OCI-LY7 (cell line): Measurements from ENCODE around the gene MKS1. TPM values are rescaled to one million over a fixed set of nuclear protein-coding genes. Genes with fewer than 3 reads are reported as not detected.

Source experiments
- BruUV-seq: library from RNA; stranded (reverse); fragments of 400-500 nt; replicated peaks from 2 replicates; lab custom pipeline; 2021; lab: Mats Ljungman, UMichigan
- CTCF ChIA-PET: fragments of 300-600 bp; sonication (Branson Sonifier 250); formaldehyde crosslinking; loops from one replicate; lab custom pipeline; 2022; ENCODE audit warnings: antibody characterized with exemption; ENCODE audit not compliant: unreplicated experiment; lab: Charles Lee
- POLR2A ChIA-PET: fragments of 300-600 bp; sonication (Branson Sonifier 250); formaldehyde crosslinking; loops from one replicate; lab custom pipeline; 2022; ENCODE audit warnings: antibody characterized with exemption; lab: Charles Lee
- DNase-seq: peaks from one replicate; pipeline ENCODE4 v3.0.0-alpha.2; 2015; ENCODE audit warnings: low spot score
- H2AFZ ChIP-seq: fragments of 200-600 bp; sonication (generic), shearing (Covaris generic); 2 replicates; pipeline ENCODE4 v1.6.1; 2014; ENCODE audit warnings: mild to moderate bottlenecking, antibody characterized with exemption, low read length, moderate library complexity
- H3K27ac ChIP-seq: fragments of 200-600 bp; sonication (generic); 2 replicates; pipeline ENCODE4 v1.5.1; 2014; ENCODE audit warnings: mixed run types, low read depth, mild to moderate bottlenecking, moderate library complexity, low read length, inconsistent platforms; ENCODE audit not compliant: poor library complexity, severe bottlenecking
- H3K36me3 ChIP-seq: fragments of 200-600 bp; sonication (generic); 2 replicates; pipeline ENCODE4 v1.6.1; 2014; ENCODE audit warnings: mild to moderate bottlenecking, antibody characterized with exemption, low read length, moderate library complexity, mixed read lengths; ENCODE audit not compliant: insufficient read depth
- H3K4me1 ChIP-seq: fragments of 200-600 bp; sonication (generic); 2 replicates; pipeline ENCODE4 v1.5.1; 2014; ENCODE audit warnings: mild to moderate bottlenecking, low read length; ENCODE audit not compliant: insufficient read depth, poor library complexity, severe bottlenecking
- H3K4me2 ChIP-seq: fragments of 200-600 bp; sonication (generic); 2 replicates; pipeline ENCODE4 v1.6.1; 2014; ENCODE audit warnings: mild to moderate bottlenecking, low read length
- H3K4me3 ChIP-seq: fragments of 200-600 bp; sonication (generic); 2 replicates; pipeline ENCODE4 v1.5.1; 2014; ENCODE audit warnings: mild to moderate bottlenecking, low read depth, low read length; ENCODE audit not compliant: poor library complexity, severe bottlenecking
- H3K79me2 ChIP-seq: fragments of 200-600 bp; sonication (generic); 2 replicates; pipeline ENCODE4 v1.6.1; 2016; ENCODE audit warnings: low read depth, mild to moderate bottlenecking, low read length, moderate library complexity, mixed read lengths; ENCODE audit not compliant: insufficient read depth
- H3K9me2 ChIP-seq: fragments of 200-600 bp; sonication (generic); 2 replicates; pipeline ENCODE4 v1.6.1; 2016; ENCODE audit warnings: mild to moderate bottlenecking, low read length, mixed read lengths; ENCODE audit not compliant: insufficient read depth
- H3K9me3 ChIP-seq: fragments of 200-600 bp; sonication (generic); 2 replicates; pipeline ENCODE4 v1.6.1; 2014; ENCODE audit warnings: mild to moderate bottlenecking, mixed run types, low read length, mixed read lengths
- H4K20me1 ChIP-seq: fragments of 200-600 bp; sonication (generic); 2 replicates; pipeline ENCODE4 v1.6.1; 2014; ENCODE audit warnings: mild to moderate bottlenecking, antibody characterized with exemption, low read length, moderate library complexity, mixed read lengths; ENCODE audit not compliant: insufficient read depth
- CTCF ChIP-seq: fragments of 200-600 bp; sonication (generic); conservative IDR thresholded peaks from 2 replicates; pipeline ENCODE4 v1.5.1; 2014; ENCODE audit warnings: mild to moderate bottlenecking, antibody characterized with exemption, low read length, moderate library complexity, mixed read lengths
- EZH2phosphoT487 ChIP-seq: fragments of 200-600 bp; sonication (generic); IDR thresholded peaks from 2 replicates; pipeline ENCODE4 v1.6.1; 2018; ENCODE audit warnings: low read depth, borderline replicate concordance, mild to moderate bottlenecking, mixed run types, antibody characterized with exemption, low read length, moderate library complexity, mixed read lengths
- intact Hi-C: fragments of 100-400 bp; cut with micrococcal nuclease; formaldehyde crosslinking; loops from one replicate; pipeline ENCODE4 v1.10.0; 2022; ENCODE audit not compliant: unreplicated experiment
- total RNA-seq, 2 experiments: library from RNA; depleted of rRNA in 1 of 2; stranded (reverse); fragments of >200 nt in 1 of 2; shearing (Covaris generic) in 1 of 2; gene quantifications; 2 replicates each; pipeline ENCODE4 v1.2.3, GENCODE V29; 2014 to 2022

The MKS1 gene
- total RNA-seq, 2 experiments from 2014 or later = 0.69 to 26.9 TPM

- POLR2A ChIA-PET = interaction anchor here (0.5 kb wide), 1 partner anchor 173 kb away, joined by 3 read pairs; no protein-coding TSS in a partner anchor
- no peaks in the 10 kb centered on the region for H3K9me3 ChIP-seq
- H3K27ac ChIP-seq = no peak overlapping the region
- no TSS peak for BruUV-seq
- no peaks in the 10 kb centered on the region for H3K4me1 ChIP-seq
- no peaks in the 10 kb centered on the region for H3K79me2 ChIP-seq
- no peaks in the 10 kb centered on the region for H4K20me1 ChIP-seq
- intact Hi-C loops = no loop called here
- CTCF ChIA-PET = no interaction called here
- TF ChIP-seq EZH2phosphoT487 (no peak), CTCF (no peak)
- no peaks in the 10 kb centered on the region for H3K36me3 ChIP-seq
- no peak for DNase-seq
- no peaks in the 10 kb centered on the region for H3K9me2 ChIP-seq
- H3K4me2 ChIP-seq = no peak overlapping the region
- no peak overlapping the region for H3K4me3 ChIP-seq
- no peak overlapping the region for H2AFZ ChIP-seq
These were observed 22.4 kb downstream of the MKS1 start for GRCh38 chr17:58196610-58197009.

- ChIA-PET POLR2A (interaction anchor here (0.5 kb wide), 1 partner anchor 174 kb away, joined by 3 read pairs; no protein-coding TSS in a partner anchor), CTCF (no interaction called here)
- Histone ChIP-seq H4K20me1 (no peaks in the 10 kb centered on the region), H3K9me2 (no peaks in the 10 kb centered on the region), H3K4me2 (no peak overlapping the region), H3K9me3 (no peaks in the 10 kb centered on the region), H2AFZ (no peak overlapping the region), H3K27ac (no peak overlapping the region), H3K4me1 (no peaks in the 10 kb centered on the region), H3K79me2 (no peaks in the 10 kb centered on the region), H3K4me3 (no peak overlapping the region), H3K36me3 (no peaks in the 10 kb centered on the region)
- DNase-seq = no peak
- intact Hi-C loops = no loop called here
- TF ChIP-seq CTCF (no peak), EZH2phosphoT487 (no peak)
- no TSS peak for BruUV-seq
These were observed 23.4 kb downstream of the MKS1 start for GRCh38 chr17:58195518-58196123.

GRCh38 chr17:58193641-58194255 is 25.3 kb downstream of the MKS1 start:
- Histone ChIP-seq H4K20me1 (no peaks in the 10 kb centered on the region), H3K27ac (no peak overlapping the region), H3K9me3 (no peaks in the 10 kb centered on the region), H3K4me1 (no peaks in the 10 kb centered on the region), H3K36me3 (no peaks in the 10 kb centered on the region), H3K9me2 (no peaks in the 10 kb centered on the region), H3K4me3 (no peak overlapping the region), H3K4me2 (no peak overlapping the region), H3K79me2 (no peaks in the 10 kb centered on the region), H2AFZ (no peak overlapping the region)
- intact Hi-C loops = no loop called here
- CTCF ChIA-PET = no interaction called here
- TF ChIP-seq EZH2phosphoT487 (no peak), CTCF (peak; percentile 45)
- no peak for DNase-seq
- POLR2A ChIA-PET = interaction anchor here (1.1 kb wide), 1 partner anchor 25 kb away, joined by 3 read pairs; the partner anchor contains the start of gene MKS1
- no TSS peak for BruUV-seq
